ENCODE results near the gene PFKFB4. TPM values are rescaled to one million over a fixed set of nuclear protein-coding genes. Genes with fewer than 3 reads are reported as not detected.

The PFKFB4 gene
- total RNA-seq, 1 donor from 2014 or later, result 22.4 TPM

- Histone ChIP-seq H3K4me3 (ENCODE audit: low read depth, low read length) (no peak overlapping the region), H3K27me3 (ENCODE audit: control insufficient read depth, insufficient read depth, low read length) (no peaks in the 10 kb centered on the region), H3K36me3 (ENCODE audit: control insufficient read depth, insufficient read depth, low read length) (no peaks in the 10 kb centered on the region)
- no peak for DNase-seq (ENCODE audit: low read depth)
- no peak for TF ChIP-seq CTCF (IDR thresholded peaks at IDR 0.05; ENCODE audit: insufficient read depth, low read length, poor library complexity, severe bottlenecking)
These were observed 83.0 kb downstream of the PFKFB4 start for GRCh38 chr3:48473617-48473952.

GRCh38 chr3:48472923-48473616 lies 83.5 kb downstream of the PFKFB4 start:
- TF ChIP-seq CTCF (IDR thresholded peaks at IDR 0.05; ENCODE audit: insufficient read depth, low read length, poor library complexity, severe bottlenecking), result peak; percentile 28
- no peaks in the 10 kb centered on the region for H3K36me3 ChIP-seq (ENCODE audit: control insufficient read depth, insufficient read depth, low read length)

GRCh38 chr3:48472673-48472922 lies 84.0 kb downstream of the PFKFB4 start:
- Histone ChIP-seq H3K36me3 (ENCODE audit: control insufficient read depth, insufficient read depth, low read length) (no peaks in the 10 kb centered on the region), H3K27me3 (ENCODE audit: control insufficient read depth, insufficient read depth, low read length) (no peaks in the 10 kb centered on the region), H3K4me3 (ENCODE audit: low read depth, low read length) (peak overlapping the region; percentile 69)
- no peak for DNase-seq (ENCODE audit: low read depth)
- no peak for TF ChIP-seq CTCF (IDR thresholded peaks at IDR 0.05; ENCODE audit: insufficient read depth, low read length, poor library complexity, severe bottlenecking)

More at GRCh38 chr3:48472923-48473616, 83.5 kb downstream of the PFKFB4 start:
- Histone ChIP-seq H3K27me3 (ENCODE audit: control insufficient read depth, insufficient read depth, low read length) (no peaks in the 10 kb centered on the region), H3K4me3 (ENCODE audit: low read depth, low read length) (peak overlapping the region; percentile 69)
- peak; percentile 69 for DNase-seq (ENCODE audit: low read depth)

- no peaks in the 10 kb centered on the region for H3K36me3 ChIP-seq (ENCODE audit: control insufficient read depth, insufficient read depth, low read length)
- no peaks in the 10 kb centered on the region for H3K27me3 ChIP-seq (ENCODE audit: control insufficient read depth, insufficient read depth, low read length)
- no peak overlapping the region for H3K4me3 ChIP-seq (ENCODE audit: low read depth, low read length)
- no peak for DNase-seq (ENCODE audit: low read depth)
- no peak for TF ChIP-seq CTCF (IDR thresholded peaks at IDR 0.05; ENCODE audit: insufficient read depth, low read length, poor library complexity, severe bottlenecking)
These were observed 86.3 kb downstream of the PFKFB4 start for GRCh38 chr3:48470286-48470685.

- no peak for DNase-seq (ENCODE audit: low read depth)
- TF ChIP-seq CTCF (IDR thresholded peaks at IDR 0.05; ENCODE audit: insufficient read depth, low read length, poor library complexity, severe bottlenecking), result no peak
- Histone ChIP-seq H3K36me3 (ENCODE audit: control insufficient read depth, insufficient read depth, low read length) (no peaks in the 10 kb centered on the region), H3K27me3 (ENCODE audit: control insufficient read depth, insufficient read depth, low read length) (no peaks in the 10 kb centered on the region), H3K4me3 (ENCODE audit: low read depth, low read length) (no peak overlapping the region)
These were observed 87.3 kb downstream of the PFKFB4 start for GRCh38 chr3:48469046-48469915.

All from kidney epithelial cell (primary cell).